Nephron progenitor cell (in vitro differentiated cells): ENCODE measurements around the gene PARVA.

Experiments
- DNase-seq: peaks from one replicate; pipeline ENCODE4 v3.0.0; 2021
- H3K27ac Mint-ChIP-seq: 2 replicates; pipeline ENCODE4 v1.8.0; 2021; ENCODE audit warnings: mild to moderate bottlenecking, moderate library complexity, mixed read lengths
- H3K27me3 Mint-ChIP-seq: 2 replicates; pipeline ENCODE4 v1.8.0; 2021; ENCODE audit warnings: mild to moderate bottlenecking, low read depth, mixed read lengths; ENCODE audit not compliant: poor library complexity
- H3K36me3 Mint-ChIP-seq: 2 replicates; pipeline ENCODE4 v1.8.0; 2021; ENCODE audit warnings: low read depth, mixed read lengths
- H3K4me1 Mint-ChIP-seq: 2 replicates; pipeline ENCODE4 v1.8.0; 2021; ENCODE audit warnings: mixed read lengths
- H3K4me3 Mint-ChIP-seq: 2 replicates; pipeline ENCODE4 v1.8.0; 2021; ENCODE audit warnings: mild to moderate bottlenecking, moderate library complexity, mixed read lengths
- H3K9me3 Mint-ChIP-seq: 2 replicates; pipeline ENCODE4 v1.8.0; 2021; ENCODE audit warnings: mild to moderate bottlenecking, moderate library complexity, mixed read lengths
- CTCF ChIP-seq: fragments of 200-600 bp; sonication (generic); IDR thresholded peaks from 2 replicates; pipeline ENCODE4 v1.5.0; 2021; ENCODE audit warnings: antibody characterized with exemption

Gene PARVA

GRCh38 chr11:12509371-12509770 lies 132.0 kb downstream of the PARVA start:
- no peak overlapping the region for H3K27ac Mint-ChIP-seq
- H3K36me3 Mint-ChIP-seq, result peaks cover 5% of the 10 kb centered on the region
- peaks cover 11% of the 10 kb centered on the region for H3K4me1 Mint-ChIP-seq
- H3K27me3 Mint-ChIP-seq, result peaks cover 4% of the 10 kb centered on the region
- no peaks in the 10 kb centered on the region for H3K9me3 Mint-ChIP-seq
- no peak overlapping the region for H3K4me3 Mint-ChIP-seq
- DNase-seq, result no peak
- no peak for TF ChIP-seq CTCF

- no peak for TF ChIP-seq CTCF
- no peak overlapping the region for H3K27ac Mint-ChIP-seq
- peaks cover 4% of the 10 kb centered on the region for H3K27me3 Mint-ChIP-seq
- no peak for DNase-seq
- H3K9me3 Mint-ChIP-seq, result no peaks in the 10 kb centered on the region
- peaks cover 16% of the 10 kb centered on the region for H3K4me1 Mint-ChIP-seq
- no peak overlapping the region for H3K4me3 Mint-ChIP-seq
- H3K36me3 Mint-ChIP-seq, result peaks cover 5% of the 10 kb centered on the region
These were observed 134.8 kb downstream of the PARVA start for GRCh38 chr11:12512132-12512531.

- Mint-ChIP-seq H3K4me1 (peaks cover 10% of the 10 kb centered on the region), H3K9me3 (no peaks in the 10 kb centered on the region), H3K4me3 (no peak overlapping the region), H3K27me3 (peaks cover 4% of the 10 kb centered on the region), H3K36me3 (peaks cover 5% of the 10 kb centered on the region), H3K27ac (no peak overlapping the region)
- no peak for TF ChIP-seq CTCF
- no peak for DNase-seq
These were observed 135.5 kb downstream of the PARVA start for GRCh38 chr11:12512826-12513395.

GRCh38 chr11:12516387-12517105 lies 139.2 kb downstream of the PARVA start:
- Mint-ChIP-seq H3K36me3 (no peaks in the 10 kb centered on the region), H3K27me3 (peaks cover 4% of the 10 kb centered on the region), H3K9me3 (no peaks in the 10 kb centered on the region), H3K4me1 (peaks cover 29% of the 10 kb centered on the region), H3K27ac (no peak overlapping the region), H3K4me3 (no peak overlapping the region)
- no peak for TF ChIP-seq CTCF
- no peak for DNase-seq

GRCh38 chr11:12517306-12517705 lies 139.9 kb downstream of the PARVA start:
- Mint-ChIP-seq H3K36me3 (peaks cover 5% of the 10 kb centered on the region), H3K9me3 (no peaks in the 10 kb centered on the region), H3K4me1 (peaks cover 26% of the 10 kb centered on the region), H3K4me3 (no peak overlapping the region), H3K27me3 (peaks cover 4% of the 10 kb centered on the region), H3K27ac (no peak overlapping the region)
- TF ChIP-seq CTCF, result no peak
- no peak for DNase-seq

GRCh38 chr11:12517741-12518140 lies 140.4 kb downstream of the PARVA start:
- peaks cover 5% of the 10 kb centered on the region for H3K36me3 Mint-ChIP-seq
- no peaks in the 10 kb centered on the region for H3K9me3 Mint-ChIP-seq
- no peak overlapping the region for H3K27ac Mint-ChIP-seq
- H3K4me3 Mint-ChIP-seq, result no peak overlapping the region
- peaks cover 4% of the 10 kb centered on the region for H3K27me3 Mint-ChIP-seq
- DNase-seq, result no peak
- H3K4me1 Mint-ChIP-seq, result peaks cover 25% of the 10 kb centered on the region
- TF ChIP-seq CTCF, result no peak
